Glomerular visceral epithelial cell (primary cell): ENCODE results near the gene PDCD2L.
A peak's percentile ranks its signal among the peaks of the same experiment; 100 is the strongest.
"Not testable (repeated sequence)": the region's sequence is repeated elsewhere in the genome, so short reads cannot be mapped to it uniquely, and the experiment has no call there.

Experiments used
- DNase-seq: peaks from one replicate; pipeline ENCODE4 v3.0.0-alpha.2; 2016; ENCODE audit errors: extremely low spot score

PDCD2L gene

GRCh38 chr19:34404109-34404909 is at the start of gene PDCD2L:
Gene PDCD2L (plus strand): TSS chr19:34404399. CDS start chr19:34404431, 32 bp downstream.
- DNase-seq, result peak; percentile 93

GRCh38 chr19:34355201-34355600 is 49.0 kb upstream of the PDCD2L start:
- no peak for DNase-seq

- DNase-seq, result no peak
Observed at GRCh38 chr19:34356875-34357274, 47.3 kb upstream of the PDCD2L start.

- DNase-seq, result no peak
Observed at GRCh38 chr19:34357431-34357830, 46.8 kb upstream of the PDCD2L start.

- peak; percentile 98 for DNase-seq
Observed at GRCh38 chr19:34359140-34359953, 44.9 kb upstream of the PDCD2L start.

GRCh38 chr19:34359954-34360315 is 44.3 kb upstream of the PDCD2L start:
- DNase-seq, result no peak

GRCh38 chr19:34360354-34360909 is 43.8 kb upstream of the PDCD2L start:
- no peak for DNase-seq

- DNase-seq, result no peak
Observed at GRCh38 chr19:34362679-34363069, 41.5 kb upstream of the PDCD2L start.

- DNase-seq, result no peak
Observed at GRCh38 chr19:34363094-34363493, 41.1 kb upstream of the PDCD2L start.

GRCh38 chr19:34363930-34364329 is 40.3 kb upstream of the PDCD2L start:
- no peak for DNase-seq

GRCh38 chr19:34364462-34364829 is 39.8 kb upstream of the PDCD2L start:
- DNase-seq, result no peak

GRCh38 chr19:34364830-34365462 is 39.3 kb upstream of the PDCD2L start, which contains the start of gene GPI:
Gene GPI (plus strand): TSS chr19:34365196. CDS start chr19:34365267, 71 bp downstream.
- peak; percentile 70 for DNase-seq

- peak; percentile 29 for DNase-seq
Observed at GRCh38 chr19:34365463-34366401, 38.5 kb upstream of the PDCD2L start.

GRCh38 chr19:34366738-34367623 is 37.2 kb upstream of the PDCD2L start:
- peak; percentile 22 for DNase-seq

GRCh38 chr19:34367624-34367957 is 36.6 kb upstream of the PDCD2L start:
- DNase-seq, result no peak

GRCh38 chr19:34368338-34368737 is 35.9 kb upstream of the PDCD2L start:
- DNase-seq, result no peak

- DNase-seq, result not testable (repeated sequence)
Observed at GRCh38 chr19:34369166-34369565, 35.0 kb upstream of the PDCD2L start.

GRCh38 chr19:34370117-34370516 is 34.1 kb upstream of the PDCD2L start:
- DNase-seq, result no peak

- no peak for DNase-seq
Observed at GRCh38 chr19:34370983-34371382, 33.2 kb upstream of the PDCD2L start.
